A549 (cell line): ENCODE measurements around the gene TGOLN2. TPM values are rescaled to one million over a fixed set of nuclear protein-coding genes. Genes with fewer than 3 reads are reported as not detected.

ENCODE experiments used
- ATAC-seq, 2 experiments: fragments of 200-7000 bp in 1 of 2; fragments of >200 bp in 1 of 2; cut with Nextera tagmentation in 1 of 2; cut with Tn5 transposase in 1 of 2; 3 replicates each; pipeline versions ENCODE4 v1.8.0 to v1.9.1; 2018 to 2020; ENCODE audit warnings: mild to moderate bottlenecking in 1 of 2, moderate library complexity in 1 of 2
- CTCF ChIA-PET: fragments of 300-600 bp; sonication (Branson Sonifier 250); formaldehyde crosslinking; extraction: SDS; loops from one replicate; lab custom pipeline; 2021; ENCODE audit warnings: antibody characterized with exemption, inconsistent platforms; lab: Yijun Ruan, JAX
- POLR2A ChIA-PET: fragments of 350-600 bp; formaldehyde crosslinking; extraction: SDS; loops from one replicate; lab custom pipeline; 2021; ENCODE audit warnings: antibody characterized with exemption, inconsistent platforms; lab: Yijun Ruan, JAX
- DNase-seq, 2 experiments: peaks; one replicate each; pipeline versions ENCODE4 v3.0.0 to v3.0.0-alpha.2; 2011 to 2016; ENCODE audit warnings: low read depth in 1 of 2, low spot score in 1 of 2
- FAIRE-seq: peaks from 2 replicates; lab custom pipeline; 2011; peaks lifted over from hg19 to GRCh38; lab: Jason Lieb, UNC
- H3K27ac ChIP-seq, 2 experiments: fragments of >200 bp; sonication (Bioruptor Twin); formaldehyde crosslinking; 3 replicates each; pipeline ENCODE4 v1.5.1; 2016 to 2017
- H3K4me1 ChIP-seq: fragments of >200 bp; sonication (Bioruptor Twin); formaldehyde crosslinking; 3 replicates; pipeline ENCODE4 v1.6.1; 2016
- H3K4me2 ChIP-seq: fragments of >200 bp; sonication (Bioruptor Twin); formaldehyde crosslinking; 3 replicates; pipeline ENCODE4 v1.6.1; 2016
- H3K4me3 ChIP-seq: fragments of >200 bp; sonication (Bioruptor Twin); formaldehyde crosslinking; 3 replicates; pipeline ENCODE4 v1.5.1; 2016
- H3K9me3 ChIP-seq: fragments of >200 bp; sonication (Bioruptor Twin); formaldehyde crosslinking; 3 replicates; pipeline ENCODE4 v1.6.1; 2016
- BHLHE40 ChIP-seq: IDR thresholded peaks from 2 replicates; pipeline ENCODE4 v1.6.1; 2012; ENCODE audit warnings: low read depth, low read length, inconsistent platforms
- EHF ChIP-seq: fragments of 250-450 bp; sonication (Bioruptor Pico); IDR thresholded peaks from 2 replicates; pipeline ENCODE4 v1.5.0; 2020; ENCODE audit warnings: mild to moderate bottlenecking
- EP300 ChIP-seq, 2 experiments: fragments of >200 bp; sonication (Bioruptor Twin); formaldehyde crosslinking; IDR thresholded peaks; 2 replicates in 1 of 2; 3 replicates in 1 of 2; pipeline ENCODE4 v1.6.1; 2016 to 2017
- HEYL ChIP-seq: fragments of 250-450 bp; sonication (Bioruptor Pico); IDR thresholded peaks from 2 replicates; pipeline ENCODE4 v1.8.0; 2021; ENCODE audit warnings: mild to moderate bottlenecking, moderate library complexity
- HOXB13 ChIP-seq: fragments of 250-450 bp; sonication (Bioruptor Pico); IDR thresholded peaks from 2 replicates; pipeline ENCODE4 v1.5.0; 2020; ENCODE audit warnings: low read depth, mild to moderate bottlenecking, moderate library complexity
- NR3C1 ChIP-seq: fragments of >200 bp; sonication (Bioruptor Twin); formaldehyde crosslinking; IDR thresholded peaks from 3 replicates; pipeline ENCODE4 v1.6.1; 2017
- POLR2AphosphoS2 ChIP-seq: conservative IDR thresholded peaks from 2 replicates; pipeline ENCODE4 v1.6.1; 2012; ENCODE audit warnings: low read length, improper control_type of control experiment, inconsistent platforms
- RAD21 ChIP-seq, 2 experiments: fragments of >200 bp in 1 of 2; sonication (Bioruptor Twin) in 1 of 2; formaldehyde crosslinking in 1 of 2; IDR thresholded peaks in 1 of 2; conservative IDR thresholded peaks in 1 of 2; 2 replicates in 1 of 2; 3 replicates in 1 of 2; pipeline ENCODE4 v1.6.1; 2012 to 2018; ENCODE audit warnings: inconsistent platforms in 1 of 2
- RNF2 ChIP-seq: fragments of 200-600 bp; sonication (generic); IDR thresholded peaks from 2 replicates; pipeline ENCODE4 v1.6.1; 2016; ENCODE audit warnings: low read depth, mild to moderate bottlenecking, antibody characterized with exemption, moderate library complexity, borderline replicate concordance
- SREBF2 ChIP-seq: fragments of 450-650 bp; IDR thresholded peaks from 2 replicates; pipeline ENCODE4 v1.6.1; 2014; ENCODE audit warnings: mild to moderate bottlenecking, moderate library complexity
- TP53 ChIP-seq: fragments of 250-450 bp; sonication (Bioruptor Pico); IDR thresholded peaks from 2 replicates; pipeline ENCODE4 v1.5.0; 2021; ENCODE audit warnings: mild to moderate bottlenecking, moderate library complexity
- ZC3H11A ChIP-seq: fragments of 450-650 bp; IDR thresholded peaks from 2 replicates; pipeline ENCODE4 v1.6.1; 2014; ENCODE audit warnings: antibody characterized with exemption, mild to moderate bottlenecking
- ZSCAN20 ChIP-seq: fragments of 250-450 bp; sonication (Bioruptor Pico); IDR thresholded peaks from 2 replicates; pipeline ENCODE4 v1.8.0; 2022; ENCODE audit warnings: mild to moderate bottlenecking, moderate library complexity
- WGBS: methylation state at CpG from one replicate; pipeline ENCODE4 v1.1.6; 2017; ENCODE audit errors: missing lambda C conversion rate; 5-methylcytosine and 5-hydroxymethylcytosine counted together
- polyA plus RNA-seq, 4 experiments: library from polyadenylated mRNA; depleted of rRNA in 3 of 4; stranded (reverse); fragments of >200 nt; fragmentation: RNase III in 1 of 4; extraction: RNeasy Plus Mini Kit Qiagen cat#74134 plus additional on column Dnase treatment in 1 of 4; gene quantifications; 2 replicates in 3 of 4; 3 replicates in 1 of 4; pipeline ENCODE4 v1.2.3, GENCODE V29; 2011 to 2017
- TF ChIP-seq, protein P1 (sequence below): fragments of >200 bp; sonication (Bioruptor Twin); formaldehyde crosslinking; IDR thresholded peaks from 3 replicates; pipeline ENCODE4 v1.5.1; 2016
- TF ChIP-seq, protein P2 (sequence below): fragments of 200-600 bp; sonication (generic); IDR thresholded peaks from 2 replicates; pipeline ENCODE4 v1.6.1; 2016; ENCODE audit warnings: antibody characterized with exemption, mild to moderate bottlenecking, moderate library complexity
- TF ChIP-seq, protein P3 (sequence below): fragments of >200 bp; sonication (Bioruptor Twin); formaldehyde crosslinking; IDR thresholded peaks from 2 replicates; pipeline ENCODE4 v1.6.1; 2016
- TF ChIP-seq, protein P4 (sequence below): fragments of 450-650 bp; IDR thresholded peaks from 2 replicates; pipeline ENCODE4 v1.6.1; 2014; ENCODE audit warnings: antibody characterized with exemption
- TF ChIP-seq, protein P5 (sequence below): fragments of 250-450 bp; sonication (Bioruptor Pico); IDR thresholded peaks from 2 replicates; pipeline ENCODE4 v1.5.0; 2020; ENCODE audit warnings: low read depth, mild to moderate bottlenecking, moderate library complexity
- TF ChIP-seq, protein P6 (sequence below): IDR thresholded peaks from 2 replicates; pipeline ENCODE4 v1.6.1; 2012

Gene TGOLN2
- polyA plus RNA-seq, 2 of the 4 experiments (the other 2 are of a cell fraction): 97.1 to 177 TPM

DNA sequence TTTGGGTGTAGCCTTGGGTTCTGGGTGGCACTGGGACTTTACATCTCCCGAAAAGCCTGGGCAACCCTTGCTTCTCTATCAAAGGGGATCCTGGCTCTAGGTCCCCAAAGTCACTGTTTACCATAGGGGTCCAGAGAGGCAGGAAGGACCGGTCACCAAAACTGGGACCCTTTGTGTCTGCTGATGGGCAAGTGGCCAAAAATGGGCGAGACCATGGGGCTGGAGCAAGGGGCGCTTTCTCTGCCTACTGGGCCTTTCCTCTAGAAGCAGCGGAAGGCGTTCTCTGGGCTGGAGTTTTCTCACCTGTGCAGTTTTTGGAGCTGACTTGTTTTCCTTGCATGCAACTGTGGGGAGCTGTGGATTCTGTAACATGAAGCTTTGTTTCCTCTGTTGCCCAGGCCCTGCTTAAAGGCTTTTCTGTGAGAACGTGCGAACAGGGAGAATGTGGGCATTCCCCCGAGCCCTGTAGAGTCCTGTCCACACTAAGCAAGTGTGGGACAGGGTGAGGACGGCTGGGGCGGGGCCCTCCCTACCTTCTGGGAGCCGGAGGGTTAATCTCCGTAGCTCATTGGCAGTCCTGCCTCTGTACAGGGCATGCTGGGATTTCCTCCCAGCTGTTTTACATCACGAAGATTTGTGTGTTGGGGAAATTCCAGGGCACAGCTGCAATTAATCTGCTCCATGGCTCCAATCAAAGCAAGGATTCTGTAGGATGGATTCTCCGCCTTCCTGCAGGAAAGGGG is 50.2 kb downstream of the TGOLN2 start (continued):
- TF ChIP-seq HOXB13 (CRISPR knock-in tag): no peak
- TF ChIP-seq RAD21 (conservative IDR thresholded peaks at IDR 0.05 in 1 of 2, IDR thresholded peaks at IDR 0.05 in 1 of 2): no peak
- TF ChIP-seq, protein P1, sequence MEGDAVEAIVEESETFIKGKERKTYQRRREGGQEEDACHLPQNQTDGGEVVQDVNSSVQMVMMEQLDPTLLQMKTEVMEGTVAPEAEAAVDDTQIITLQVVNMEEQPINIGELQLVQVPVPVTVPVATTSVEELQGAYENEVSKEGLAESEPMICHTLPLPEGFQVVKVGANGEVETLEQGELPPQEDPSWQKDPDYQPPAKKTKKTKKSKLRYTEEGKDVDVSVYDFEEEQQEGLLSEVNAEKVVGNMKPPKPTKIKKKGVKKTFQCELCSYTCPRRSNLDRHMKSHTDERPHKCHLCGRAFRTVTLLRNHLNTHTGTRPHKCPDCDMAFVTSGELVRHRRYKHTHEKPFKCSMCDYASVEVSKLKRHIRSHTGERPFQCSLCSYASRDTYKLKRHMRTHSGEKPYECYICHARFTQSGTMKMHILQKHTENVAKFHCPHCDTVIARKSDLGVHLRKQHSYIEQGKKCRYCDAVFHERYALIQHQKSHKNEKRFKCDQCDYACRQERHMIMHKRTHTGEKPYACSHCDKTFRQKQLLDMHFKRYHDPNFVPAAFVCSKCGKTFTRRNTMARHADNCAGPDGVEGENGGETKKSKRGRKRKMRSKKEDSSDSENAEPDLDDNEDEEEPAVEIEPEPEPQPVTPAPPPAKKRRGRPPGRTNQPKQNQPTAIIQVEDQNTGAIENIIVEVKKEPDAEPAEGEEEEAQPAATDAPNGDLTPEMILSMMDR: no peak
- TF ChIP-seq SREBF2: no peak
- TF ChIP-seq TP53 (CRISPR knock-in tag): no peak
- TF ChIP-seq, protein P2, sequence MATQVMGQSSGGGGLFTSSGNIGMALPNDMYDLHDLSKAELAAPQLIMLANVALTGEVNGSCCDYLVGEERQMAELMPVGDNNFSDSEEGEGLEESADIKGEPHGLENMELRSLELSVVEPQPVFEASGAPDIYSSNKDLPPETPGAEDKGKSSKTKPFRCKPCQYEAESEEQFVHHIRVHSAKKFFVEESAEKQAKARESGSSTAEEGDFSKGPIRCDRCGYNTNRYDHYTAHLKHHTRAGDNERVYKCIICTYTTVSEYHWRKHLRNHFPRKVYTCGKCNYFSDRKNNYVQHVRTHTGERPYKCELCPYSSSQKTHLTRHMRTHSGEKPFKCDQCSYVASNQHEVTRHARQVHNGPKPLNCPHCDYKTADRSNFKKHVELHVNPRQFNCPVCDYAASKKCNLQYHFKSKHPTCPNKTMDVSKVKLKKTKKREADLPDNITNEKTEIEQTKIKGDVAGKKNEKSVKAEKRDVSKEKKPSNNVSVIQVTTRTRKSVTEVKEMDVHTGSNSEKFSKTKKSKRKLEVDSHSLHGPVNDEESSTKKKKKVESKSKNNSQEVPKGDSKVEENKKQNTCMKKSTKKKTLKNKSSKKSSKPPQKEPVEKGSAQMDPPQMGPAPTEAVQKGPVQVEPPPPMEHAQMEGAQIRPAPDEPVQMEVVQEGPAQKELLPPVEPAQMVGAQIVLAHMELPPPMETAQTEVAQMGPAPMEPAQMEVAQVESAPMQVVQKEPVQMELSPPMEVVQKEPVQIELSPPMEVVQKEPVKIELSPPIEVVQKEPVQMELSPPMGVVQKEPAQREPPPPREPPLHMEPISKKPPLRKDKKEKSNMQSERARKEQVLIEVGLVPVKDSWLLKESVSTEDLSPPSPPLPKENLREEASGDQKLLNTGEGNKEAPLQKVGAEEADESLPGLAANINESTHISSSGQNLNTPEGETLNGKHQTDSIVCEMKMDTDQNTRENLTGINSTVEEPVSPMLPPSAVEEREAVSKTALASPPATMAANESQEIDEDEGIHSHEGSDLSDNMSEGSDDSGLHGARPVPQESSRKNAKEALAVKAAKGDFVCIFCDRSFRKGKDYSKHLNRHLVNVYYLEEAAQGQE: no peak
- TF ChIP-seq, protein P3, sequence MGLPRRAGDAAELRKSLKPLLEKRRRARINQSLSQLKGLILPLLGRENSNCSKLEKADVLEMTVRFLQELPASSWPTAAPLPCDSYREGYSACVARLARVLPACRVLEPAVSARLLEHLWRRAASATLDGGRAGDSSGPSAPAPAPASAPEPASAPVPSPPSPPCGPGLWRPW: no peak
- no peak for TF ChIP-seq RNF2

DNA sequence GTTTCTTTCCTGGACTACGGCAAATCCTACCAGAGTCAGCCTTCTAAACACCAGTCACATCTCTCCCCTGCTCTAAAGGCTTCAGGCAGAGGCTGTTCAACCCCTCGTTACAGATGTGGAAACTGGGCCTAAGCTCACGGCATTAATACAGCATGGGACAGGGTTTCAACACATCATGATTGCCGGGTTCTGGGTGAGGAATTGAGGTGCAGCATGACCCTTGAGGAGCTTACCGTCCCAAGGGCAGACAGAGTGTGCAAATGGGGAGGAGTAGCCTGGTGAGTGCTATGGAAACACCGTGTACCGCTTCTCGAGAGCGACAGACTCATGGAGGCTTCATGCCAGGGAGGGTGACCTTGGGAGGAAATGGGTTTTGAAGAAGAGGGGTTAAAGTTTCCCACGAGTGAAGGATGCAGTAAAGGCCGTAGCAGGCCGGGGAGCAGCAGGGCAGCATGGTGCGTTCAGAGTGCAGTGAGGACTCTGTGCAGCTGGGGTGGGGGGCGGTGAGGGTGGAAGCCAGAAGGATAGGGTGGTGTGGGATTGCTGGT is 51.1 kb downstream of the TGOLN2 start:
- POLR2A ChIA-PET: no interaction called here
- 83% methylated on average over 14 of the region's 14 CpGs for WGBS
- H3K4me3 ChIP-seq: no peak overlapping the region
- peaks cover 13% of the 10 kb centered on the region for H3K4me1 ChIP-seq
- H3K27ac ChIP-seq: no peak overlapping the region
- no peak for FAIRE-seq
- no peak for DNase-seq
- no peaks in the 10 kb centered on the region for H3K9me3 ChIP-seq
- no peak overlapping the region for H3K4me2 ChIP-seq
- no peak for ATAC-seq
- CTCF ChIA-PET: interaction anchor here (0.6 to 9.4 kb wide), 9 partner anchors 8 to 210 kb away, joined by 3 to 111 read pairs (median 10); partner anchors contain the start of gene TCF7L1
- TF ChIP-seq, protein P4, sequence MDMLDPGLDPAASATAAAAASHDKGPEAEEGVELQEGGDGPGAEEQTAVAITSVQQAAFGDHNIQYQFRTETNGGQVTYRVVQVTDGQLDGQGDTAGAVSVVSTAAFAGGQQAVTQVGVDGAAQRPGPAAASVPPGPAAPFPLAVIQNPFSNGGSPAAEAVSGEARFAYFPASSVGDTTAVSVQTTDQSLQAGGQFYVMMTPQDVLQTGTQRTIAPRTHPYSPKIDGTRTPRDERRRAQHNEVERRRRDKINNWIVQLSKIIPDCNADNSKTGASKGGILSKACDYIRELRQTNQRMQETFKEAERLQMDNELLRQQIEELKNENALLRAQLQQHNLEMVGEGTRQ: no peak
- TF ChIP-seq, protein P5, sequence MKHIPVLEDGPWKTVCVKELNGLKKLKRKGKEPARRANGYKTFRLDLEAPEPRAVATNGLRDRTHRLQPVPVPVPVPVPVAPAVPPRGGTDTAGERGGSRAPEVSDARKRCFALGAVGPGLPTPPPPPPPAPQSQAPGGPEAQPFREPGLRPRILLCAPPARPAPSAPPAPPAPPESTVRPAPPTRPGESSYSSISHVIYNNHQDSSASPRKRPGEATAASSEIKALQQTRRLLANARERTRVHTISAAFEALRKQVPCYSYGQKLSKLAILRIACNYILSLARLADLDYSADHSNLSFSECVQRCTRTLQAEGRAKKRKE (CRISPR knock-in tag): no peak
- TF ChIP-seq ZSCAN20 (CRISPR knock-in tag) (no peak), POLR2AphosphoS2 (no peak), EP300 (IDR thresholded peaks at IDR 0.05) (no peak), HEYL (CRISPR knock-in tag) (no peak), NR3C1 (no peak), BHLHE40 (no peak), EHF (CRISPR knock-in tag) (no peak), ZC3H11A (no peak)
- TF ChIP-seq, protein P1: no peak
- TF ChIP-seq, protein P6, sequence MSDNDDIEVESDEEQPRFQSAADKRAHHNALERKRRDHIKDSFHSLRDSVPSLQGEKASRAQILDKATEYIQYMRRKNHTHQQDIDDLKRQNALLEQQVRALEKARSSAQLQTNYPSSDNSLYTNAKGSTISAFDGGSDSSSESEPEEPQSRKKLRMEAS: no peak
- TF ChIP-seq, protein P2: no peak
